ENCODE data around the gene SLC28A2. TPM values are rescaled to one million over a fixed set of nuclear protein-coding genes. Genes with fewer than 3 reads are reported as not detected.
"Not testable (repeated sequence)": the region's sequence is repeated elsewhere in the genome, so short reads cannot be mapped to it uniquely, and the experiment has no call there.

Gene SLC28A2
- polyA plus RNA-seq, 3 donors = not detected

GRCh38 chr15:45298964-45299378 is 46.9 kb downstream of the SLC28A2 start:
- H3K79me2 ChIP-seq (ENCODE audit: insufficient read depth, low read length); H3K27ac Mint-ChIP-seq; H3K9ac ChIP-seq (ENCODE audit: insufficient read depth, low read length, poor library complexity, severe bottlenecking); H2AFZ ChIP-seq (ENCODE audit: insufficient read depth, low read depth, low read length, poor library complexity, severe bottlenecking); H3K27me3 ChIP-seq (ENCODE audit: control insufficient read depth in 2 of 2, insufficient read depth in 2 of 2, low read length in 2 of 2); H3K27ac ChIP-seq (ENCODE audit: low read depth in 1 of 2, low read length in 2 of 2); H3K36me3 ChIP-seq (replicated peaks in 1 of 2; ENCODE audit: control insufficient read depth in 1 of 2, insufficient read depth in 2 of 2, low read length in 2 of 2); H4K20me1 ChIP-seq (ENCODE audit: insufficient read depth, low read length); H3K36me3 Mint-ChIP-seq; H3K4me3 ChIP-seq (replicated peaks in 1 of 3; ENCODE audit: low read depth in 2 of 3, low read length in 3 of 3); DNase-seq; intact Hi-C loops (cut with micrococcal nuclease); H3K4me1 ChIP-seq (ENCODE audit: control insufficient read depth in 1 of 2, insufficient read depth in 2 of 2, low read length in 2 of 2); H3K4me2 ChIP-seq (replicated peaks; ENCODE audit: extremely low read depth, low read length, poor library complexity, severe bottlenecking); H3K4me1 Mint-ChIP-seq; H3K4me3 Mint-ChIP-seq; H3K27me3 Mint-ChIP-seq (ENCODE audit: low read depth in 3 of 3): not testable (repeated sequence)
- no CpG with 5 or more reads among the region's 2 CpGs for WGBS (ENCODE audit: insufficient coverage)
- H3K9me3 Mint-ChIP-seq = peaks cover 16 to 35% (median 28%) of the 10 kb centered on the region in 7 donors
- peaks cover 8 to 14% of the 10 kb centered on the region in 2 donors for H3K9me3 ChIP-seq (replicated peaks in 1 of 2; ENCODE audit: control insufficient read depth in 1 of 2, insufficient read depth in 1 of 2, low read length in 2 of 2)

GRCh38 chr15:45304711-45305110 is 52.7 kb downstream of the SLC28A2 start:
- TF ChIP-seq CTCF (IDR thresholded peaks at IDR 0.05) = no peak
- DNase-seq = no peak
- H3K79me2 ChIP-seq (ENCODE audit: insufficient read depth, low read length) = no peaks in the 10 kb centered on the region
- H3K9me3 ChIP-seq (replicated peaks in 1 of 2; ENCODE audit: control insufficient read depth in 1 of 2, insufficient read depth in 1 of 2, low read length in 2 of 2) = no peaks in the 10 kb centered on the region
- no CpG with 5 or more reads among the region's 3 CpGs for WGBS (ENCODE audit: insufficient coverage)
- H3K4me3 Mint-ChIP-seq = no peak overlapping the region
- peaks cover 4 to 23% of the 10 kb centered on the region in 2 donors for H3K27me3 ChIP-seq (ENCODE audit: control insufficient read depth in 2 of 2, insufficient read depth in 2 of 2, low read length in 2 of 2)
- no peak overlapping the region for H3K4me2 ChIP-seq (replicated peaks; ENCODE audit: extremely low read depth, low read length, poor library complexity, severe bottlenecking)
- peaks cover 3 to 24% (median 21%) of the 10 kb centered on the region in 3 donors for H3K27me3 Mint-ChIP-seq (ENCODE audit: low read depth in 3 of 3)
- no peaks in the 10 kb centered on the region for H3K36me3 Mint-ChIP-seq
- no peaks in the 10 kb centered on the region for H3K36me3 ChIP-seq (replicated peaks in 1 of 2; ENCODE audit: control insufficient read depth in 1 of 2, insufficient read depth in 2 of 2, low read length in 2 of 2)
- H3K9me3 Mint-ChIP-seq = peaks cover 0 to 6% (median 2%) of the 10 kb centered on the region in 7 donors
- no peak overlapping the region for H3K27ac ChIP-seq (ENCODE audit: low read depth in 1 of 2, low read length in 2 of 2)
- intact Hi-C loops (cut with micrococcal nuclease) = loop anchor here in 1 of 2 donors (10.0 kb wide), 1 partner anchor 100 kb away; a partner anchor contains a TSS
- no peak overlapping the region for H2AFZ ChIP-seq (ENCODE audit: insufficient read depth, low read depth, low read length, poor library complexity, severe bottlenecking)
- H3K4me1 ChIP-seq (ENCODE audit: control insufficient read depth in 1 of 2, insufficient read depth in 2 of 2, low read length in 2 of 2) = peaks cover 4% of the 10 kb centered on the region in 2 donors
- H3K27ac Mint-ChIP-seq = no peak overlapping the region
- H3K4me1 Mint-ChIP-seq = peaks cover 9% of the 10 kb centered on the region
- no peak overlapping the region for H3K4me3 ChIP-seq (replicated peaks in 1 of 3; ENCODE audit: low read depth in 2 of 3, low read length in 3 of 3)
- no peak overlapping the region for H3K9ac ChIP-seq (ENCODE audit: insufficient read depth, low read length, poor library complexity, severe bottlenecking)
- no peaks in the 10 kb centered on the region for H4K20me1 ChIP-seq (ENCODE audit: insufficient read depth, low read length)
